Adrenal gland (tissue), 12 donors: ENCODE data around the gene PAFAH1B2. TPM values are rescaled to one million over a fixed set of nuclear protein-coding genes. Genes with fewer than 3 reads are reported as not detected.
"Not testable (repeated sequence)": the region's sequence is repeated elsewhere in the genome, so short reads cannot be mapped to it uniquely, and the experiment has no call there.

ENCODE experiments used
- DNase-seq, 7 donors: peaks; one replicate each; pipeline ENCODE4 v3.0.0-alpha.2; 2019 to 2020
- H3K27ac ChIP-seq, 5 donors: fragments of 200-600 bp; sonication (generic) in 4 of 5; 1 replicate in 3 of 5; 2 replicates in 2 of 5; pipeline versions ENCODE4 v1.5.1 to v1.8.0; 2016 to 2020; ENCODE audit warnings: mild to moderate bottlenecking in 1 of 5
- H3K27me3 ChIP-seq: fragments of 200-600 bp; 2 replicates; pipeline ENCODE4 v1.8.0; 2021
- H3K36me3 ChIP-seq, 2 donors: fragments of 200-600 bp; replicated peaks in 1 of 2; 1 replicate in 1 of 2; 2 replicates in 1 of 2; pipeline versions ENCODE4 v1.5.1 to v1.8.0; 2018 to 2022
- H3K4me1 ChIP-seq, 2 donors: fragments of 200-600 bp; replicated peaks in 1 of 2; 1 replicate in 1 of 2; 2 replicates in 1 of 2; pipeline versions ENCODE4 v1.5.1 to v1.8.0; 2018 to 2021
- H3K4me3 ChIP-seq, 4 donors: fragments of 200-600 bp; sonication (generic) in 3 of 4; one replicate each; pipeline ENCODE4 v1.5.1; 2016 to 2018
- H3K9me3 ChIP-seq, 3 donors: fragments of 200-600 bp; sonication (generic) in 1 of 3; replicated peaks in 1 of 3; 1 replicate in 2 of 3; 2 replicates in 1 of 3; pipeline versions ENCODE4 v1.5.1 to v1.8.0; 2016 to 2021
- POLR2A ChIP-seq, 2 donors: fragments of 450-650 bp; IDR thresholded peaks; one replicate each; pipeline ENCODE4 v1.6.1; 2017; ENCODE audit warnings: antibody characterized with exemption in 2 of 2, mild to moderate bottlenecking in 2 of 2, moderate library complexity in 1 of 2
- WGBS, 4 donors: extraction: QIAGEN DNeasy Blood & Tissue Kit in 2 of 4; methylation state at CpG; one replicate each; pipeline versions ENCODE4 v1.1.5 to v1.1.7; 2013 to 2017; 5-methylcytosine and 5-hydroxymethylcytosine counted together
- intact Hi-C, 2 donors: fragments of 100-400 bp; cut with DNase I; formaldehyde crosslinking; loops; one replicate each; pipeline versions ENCODE4 v1.14.1 to v1.15.0; 2022 to 2023
- polyA plus RNA-seq, 3 donors: library from polyadenylated mRNA; stranded (reverse); fragments of 200-250 nt in 2 of 3; fragments of 350-450 nt in 1 of 3; fragmentation: Illumina TruSeq in 1 of 3; extraction: RNeasy Lipid Tissue Mini Kit (QIAGEN cat#74804) in 1 of 3; gene quantifications; one replicate each; pipeline ENCODE4 v1.2.3, GENCODE V29; 2013 to 2014
- total RNA-seq, 9 donors: library from RNA; depleted of rRNA in 4 of 9; stranded (reverse); fragments of >200 nt in 4 of 9; fragments of 120-200 nt in 1 of 9; fragmentation: NEBNext Ultra II Directional in 1 of 9; extraction: Animal tissue kit (Norgen Biotek cat#: 25700) in 1 of 9; gene quantifications; one replicate each; pipeline versions ENCODE4 v1.1.0 to v1.2.4, GENCODE V29; 2013 to 2023
- TF ChIP-seq, protein P1 (sequence below), 6 experiments: fragments of 450-650 bp in 4 of 6; fragments of 200-600 bp in 2 of 6; sonication (generic) in 1 of 6; IDR thresholded peaks; 1 replicate in 5 of 6; 2 replicates in 1 of 6; pipeline versions ENCODE4 v1.5.1 to v1.8.0; 2016 to 2021; ENCODE audit warnings: antibody characterized with exemption in 6 of 6, mild to moderate bottlenecking in 2 of 6, moderate library complexity in 1 of 6
- donor health status: healthy with polysubstance abuse.
- donor health status: Bipolar disorder and iron deficiency.
- donor health status: DM: yes; HTN: yes; CAD: no.
- donor health status: DM: no; HTN: no; CAD: no.
- donor health status: DM: no; HTN: no; CAD: no.
- donor health status: DM: yes; HTN: yes; CAD: no.

PAFAH1B2 gene
- total and polyA plus RNA-seq, 12 donors = 19.6 to 144 (median 94.4) TPM

DNA sequence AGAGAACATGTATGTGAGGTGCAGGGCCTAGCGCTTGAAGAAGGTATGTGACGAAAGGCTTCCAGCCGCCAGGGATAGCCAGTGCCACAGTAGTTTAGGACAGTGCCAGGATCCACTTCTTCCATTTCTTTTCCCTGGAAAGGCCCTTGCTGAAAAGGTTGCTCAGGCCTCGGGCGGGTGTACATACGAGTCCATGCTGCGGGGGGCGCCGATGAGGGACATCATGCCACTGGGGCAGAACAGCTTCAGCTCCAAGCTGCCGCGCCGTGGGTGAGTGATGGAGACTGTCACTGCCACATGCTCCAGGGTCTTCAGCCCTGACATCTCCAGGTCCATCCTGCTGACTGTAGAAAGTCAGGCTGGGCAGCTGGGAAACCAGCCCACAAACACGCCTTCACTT, 64.6 kb downstream of the PAFAH1B2 start:
- DNase-seq, H3K27ac ChIP-seq, H3K9me3 ChIP-seq, H3K27me3 ChIP-seq, H3K4me3 ChIP-seq: not testable (repeated sequence)
- 85 to 88% (median 86%) methylated on average over 9 of the region's 13 CpGs; no CpG with 5 or more reads in 1 of the 4 donors for WGBS, 4 donors
- peaks cover 0 to 29% of the 10 kb centered on the region in 2 donors for H3K36me3 ChIP-seq
- intact Hi-C loops = loop anchor here in 1 of 2 donors (5.0 kb wide), 1 partner anchor 76 kb away; no protein-coding TSS in a partner anchor
- TF ChIP-seq, protein P1, sequence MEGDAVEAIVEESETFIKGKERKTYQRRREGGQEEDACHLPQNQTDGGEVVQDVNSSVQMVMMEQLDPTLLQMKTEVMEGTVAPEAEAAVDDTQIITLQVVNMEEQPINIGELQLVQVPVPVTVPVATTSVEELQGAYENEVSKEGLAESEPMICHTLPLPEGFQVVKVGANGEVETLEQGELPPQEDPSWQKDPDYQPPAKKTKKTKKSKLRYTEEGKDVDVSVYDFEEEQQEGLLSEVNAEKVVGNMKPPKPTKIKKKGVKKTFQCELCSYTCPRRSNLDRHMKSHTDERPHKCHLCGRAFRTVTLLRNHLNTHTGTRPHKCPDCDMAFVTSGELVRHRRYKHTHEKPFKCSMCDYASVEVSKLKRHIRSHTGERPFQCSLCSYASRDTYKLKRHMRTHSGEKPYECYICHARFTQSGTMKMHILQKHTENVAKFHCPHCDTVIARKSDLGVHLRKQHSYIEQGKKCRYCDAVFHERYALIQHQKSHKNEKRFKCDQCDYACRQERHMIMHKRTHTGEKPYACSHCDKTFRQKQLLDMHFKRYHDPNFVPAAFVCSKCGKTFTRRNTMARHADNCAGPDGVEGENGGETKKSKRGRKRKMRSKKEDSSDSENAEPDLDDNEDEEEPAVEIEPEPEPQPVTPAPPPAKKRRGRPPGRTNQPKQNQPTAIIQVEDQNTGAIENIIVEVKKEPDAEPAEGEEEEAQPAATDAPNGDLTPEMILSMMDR (IDR thresholded peaks at IDR 0.05) = peak in 1 of 6 experiments; percentile 23
- H3K4me1 ChIP-seq = peaks cover 16 to 18% of the 10 kb centered on the region in 2 donors

GRCh38 chr11:117209351-117210125, 65.5 kb downstream of the PAFAH1B2 start:
- not testable (repeated sequence) for DNase-seq, H3K9me3 ChIP-seq, H3K4me3 ChIP-seq, H3K27ac ChIP-seq, H3K27me3 ChIP-seq
- WGBS, 4 donors = 88 to 92% (median 89%) methylated on average over 7 to 8 of the region's 8 CpGs
- peaks cover 0 to 28% of the 10 kb centered on the region in 2 donors for H3K36me3 ChIP-seq
- intact Hi-C loops = loop anchor here in 1 of 2 donors (5.0 kb wide), 1 partner anchor 77 kb away; no protein-coding TSS in a partner anchor
- peaks cover 10% of the 10 kb centered on the region in 2 donors for H3K4me1 ChIP-seq

DNA sequence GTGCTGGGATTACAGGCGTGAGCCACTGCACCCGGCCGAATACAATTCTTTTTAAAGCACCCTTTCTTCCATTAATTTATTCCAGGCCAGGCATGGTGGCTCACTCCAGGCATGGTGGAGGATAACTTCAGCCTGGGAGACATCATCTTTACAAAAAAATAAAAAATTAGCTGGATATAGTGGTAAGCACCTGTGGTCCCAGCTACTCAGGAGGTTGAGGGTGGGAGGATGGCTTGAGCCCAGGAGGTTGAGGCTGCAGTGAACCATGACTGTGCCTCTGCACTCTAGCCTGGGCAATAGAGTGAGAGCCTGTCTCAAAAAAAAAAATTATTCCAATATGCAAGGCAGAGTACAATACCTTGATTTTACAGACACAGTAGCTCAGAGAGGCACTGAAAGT, 66.5 kb downstream of the PAFAH1B2 start:
- no peaks in the 10 kb centered on the region for H3K4me1 ChIP-seq
- intact Hi-C loops = no loop called here
- no peak overlapping the region for H3K27ac ChIP-seq
- H3K27me3 ChIP-seq = no peaks in the 10 kb centered on the region
- 91 to 99% (median 98%) methylated on average over 3 of the region's 3 CpGs for WGBS, 4 donors
- no peak overlapping the region for H3K4me3 ChIP-seq
- H3K9me3 ChIP-seq = no peaks in the 10 kb centered on the region
- DNase-seq = no peak
- H3K36me3 ChIP-seq = peaks cover 0 to 23% of the 10 kb centered on the region in 2 donors
- TF ChIP-seq, protein P1 (IDR thresholded peaks at IDR 0.05) = no peak
- no peak for TF ChIP-seq POLR2A (IDR thresholded peaks at IDR 0.05)

- peaks cover 0 to 10% of the 10 kb centered on the region in 2 donors for H3K4me1 ChIP-seq
- WGBS, 4 donors = 90 to 94% (median 93%) methylated on average over 11 of the region's 11 CpGs
- no peak overlapping the region for H3K4me3 ChIP-seq
- no peaks in the 10 kb centered on the region for H3K27me3 ChIP-seq
- H3K9me3 ChIP-seq = no peaks in the 10 kb centered on the region
- intact Hi-C loops = no loop called here
- TF ChIP-seq POLR2A (IDR thresholded peaks at IDR 0.05) = no peak
- TF ChIP-seq, protein P1 (IDR thresholded peaks at IDR 0.05) = no peak
- peak in 1 of 7 donors; percentile 0 for DNase-seq
- H3K27ac ChIP-seq = no peak overlapping the region
- H3K36me3 ChIP-seq = peaks cover 0 to 30% of the 10 kb centered on the region in 2 donors
Observed at GRCh38 chr11:117212697-117213355, 68.7 kb downstream of the PAFAH1B2 start.
